Measurements from ENCODE around the gene VASH2. TPM values are rescaled to one million over a fixed set of nuclear protein-coding genes. Genes with fewer than 3 reads are reported as not detected.

Gene VASH2
- total and polyA plus RNA-seq, 2 of the 8 experiments (the other 6 are each of a cell fraction or from before 2014, with no cell fraction given) = 44.0 to 187 TPM

- Histone ChIP-seq H2BK20ac (ENCODE audit: low read length) (no peak overlapping the region), H3K9ac (replicated peaks in 1 of 4; ENCODE audit: extremely low read depth in 1 of 4, low read depth in 3 of 4, low read length in 3 of 4) (no peak overlapping the region), H3K9me3 (ENCODE audit: insufficient read depth in 2 of 2, low read depth in 1 of 2, low read length in 1 of 2) (no peaks in the 10 kb centered on the region), H3K27ac (ENCODE audit: low read depth, low read length) (no peak overlapping the region), H3K4me3 (ENCODE audit: extremely low read depth in 1 of 4, insufficient read depth in 2 of 4, low read depth in 3 of 4, low read length in 4 of 4) (no peak overlapping the region), H2BK15ac (ENCODE audit: low read length) (no peak overlapping the region), H3K4me1 (replicated peaks in 1 of 4; ENCODE audit: control insufficient read depth in 3 of 4, insufficient read depth in 4 of 4, low read length in 3 of 4) (no peaks in the 10 kb centered on the region), H2BK12ac (ENCODE audit: low read depth, low read length) (no peak overlapping the region), H4K20me1 (replicated peaks in 1 of 2; ENCODE audit: control insufficient read depth in 1 of 2, insufficient read depth in 2 of 2, low read length in 2 of 2) (no peaks in the 10 kb centered on the region), H3K79me1 (ENCODE audit: low read depth, low read length) (no peaks in the 10 kb centered on the region), H3K4ac (replicated peaks; ENCODE audit: insufficient read length, low read depth, low read length) (no peak overlapping the region), H3K4me2 (ENCODE audit: insufficient read depth in 1 of 2, low read depth in 2 of 2, low read length in 2 of 2) (no peak overlapping the region), H3K18ac (ENCODE audit: extremely low read depth, low read length) (no peak overlapping the region), H2BK120ac (replicated peaks; ENCODE audit: low read depth, low read length) (no peak overlapping the region), H3K23me2 (ENCODE audit: low read depth, low read length) (no peaks in the 10 kb centered on the region), H4K91ac (replicated peaks; ENCODE audit: insufficient read length, low read length) (no peak overlapping the region), H4K8ac (ENCODE audit: extremely low read depth, insufficient read depth, low read length) (no peak overlapping the region), H3K56ac (replicated peaks; ENCODE audit: insufficient read length, low read depth, low read length) (no peak overlapping the region), H4K5ac (ENCODE audit: insufficient read length, low read depth, low read length) (no peak overlapping the region), H3K23ac (ENCODE audit: insufficient read length) (no peak overlapping the region), H2BK5ac (ENCODE audit: low read depth, low read length) (no peak overlapping the region), H3K36me3 (ENCODE audit: control insufficient read depth in 2 of 4, insufficient read depth in 4 of 4, low read length in 3 of 4) (no peaks in the 10 kb centered on the region), H2AK5ac (ENCODE audit: low read depth, low read length) (no peak overlapping the region), H3K14ac (ENCODE audit: insufficient read length) (no peak overlapping the region), H3K79me2 (ENCODE audit: control insufficient read depth in 1 of 2, insufficient read depth in 2 of 2, low read length in 2 of 2) (no peaks in the 10 kb centered on the region), H3K27me3 (replicated peaks in 1 of 4; ENCODE audit: control insufficient read depth in 3 of 4, extremely low read depth in 1 of 4, insufficient read depth in 3 of 4, low read length in 3 of 4) (no peaks in the 10 kb centered on the region), H2AFZ (ENCODE audit: low read length) (no peak overlapping the region)
- DNase-seq (ENCODE audit: low read depth in 1 of 2, low spot score in 2 of 2) (no peak), FAIRE-seq (no peak)
- TF ChIP-seq HDAC2 (IDR thresholded peaks at IDR 0.05; ENCODE audit: borderline replicate concordance in 1 of 2, low read depth in 2 of 2, low read length in 2 of 2) (no peak), SRF (IDR thresholded peaks at IDR 0.05; ENCODE audit: low read depth, low read length) (no peak), GTF2F1 (IDR thresholded peaks at IDR 0.05; ENCODE audit: borderline replicate concordance, low read depth, low read length) (no peak), SP2 (IDR thresholded peaks at IDR 0.05; ENCODE audit: low read length) (no peak), KDM4A (IDR thresholded peaks at IDR 0.05; ENCODE audit: low read depth, low read length, severe bottlenecking) (no peak)
- ChIA-PET CTCF (ENCODE audit: partially characterized antibody) (interaction anchor here (1.1 kb wide), 1 partner anchor 577 kb away, joined by 3 read pairs; no protein-coding TSS in a partner anchor), POLR2A (ENCODE audit: partially characterized antibody) (interaction anchor here (0.8 to 1.2 kb wide), 2 partner anchors 9 to 173 kb away, joined by 3 read pairs; no protein-coding TSS in a partner anchor)
Measured at GRCh38 chr1:213032651-213033050, 82.3 kb downstream of the VASH2 start.
